Anterior cingulate cortex (tissue), 58 donors: ENCODE data around the gene SH3TC1.

ENCODE experiments used
- DNase-seq, 58 donors: peaks; one replicate each; lab custom pipeline; 2025; lab: John Stamatoyannopoulos, UW

SH3TC1 gene

GRCh38 chr4:8198906-8199593 lies at the start of gene SH3TC1:
Gene SH3TC1, plus strand, starts transcription at chr4:8199290. Its CDS starts 5,905 bp downstream, at chr4:8205195.
- peak in 50 of 58 donors; percentile 23 to 83 (median 57) for DNase-seq

GRCh38 chr4:8149664-8150063 lies 49.4 kb upstream of the SH3TC1 start:
- no peak for DNase-seq

- peak in 17 of 58 donors; percentile 2 to 53 (median 35) for DNase-seq
Measured at GRCh38 chr4:8150152-8151090, 48.7 kb upstream of the SH3TC1 start.

GRCh38 chr4:8151165-8151650 lies 47.9 kb upstream of the SH3TC1 start:
- DNase-seq = no peak

GRCh38 chr4:8152090-8152864 lies 46.8 kb upstream of the SH3TC1 start:
- DNase-seq = no peak

GRCh38 chr4:8152865-8153257 lies 46.2 kb upstream of the SH3TC1 start:
- no peak for DNase-seq

- DNase-seq = no peak
Measured at GRCh38 chr4:8153441-8153840, 45.6 kb upstream of the SH3TC1 start.

- DNase-seq = no peak
Measured at GRCh38 chr4:8155048-8155447, 44.0 kb upstream of the SH3TC1 start.

- DNase-seq = no peak
Measured at GRCh38 chr4:8155660-8156421, 43.2 kb upstream of the SH3TC1 start.

GRCh38 chr4:8156617-8157016 lies 42.5 kb upstream of the SH3TC1 start:
- DNase-seq = peak in 1 of 58 donors; percentile 17

- peak in 3 of 58 donors; percentile 11 to 26 (median 25) for DNase-seq
Measured at GRCh38 chr4:8157496-8157895, 41.6 kb upstream of the SH3TC1 start.

GRCh38 chr4:8157944-8158709 lies 41.0 kb upstream of the SH3TC1 start:
- peak in 1 of 58 donors; percentile 37 for DNase-seq

- peak; percentile 69 to 100 (median 97) for DNase-seq
Measured at GRCh38 chr4:8158710-8159536, 40.2 kb upstream of the SH3TC1 start, which contains the start of gene ABLIM2. Gene ABLIM2, minus strand, starts transcription at chr4:8158813. Its CDS starts 124 bp downstream, at chr4:8158689.

GRCh38 chr4:8159537-8160232 lies 39.4 kb upstream of the SH3TC1 start:
- no peak for DNase-seq

GRCh38 chr4:8160233-8160560 lies 38.9 kb upstream of the SH3TC1 start:
- DNase-seq = no peak

GRCh38 chr4:8160572-8160971 lies 38.5 kb upstream of the SH3TC1 start:
- DNase-seq = no peak

GRCh38 chr4:8162625-8163024 lies 36.5 kb upstream of the SH3TC1 start:
- no peak for DNase-seq
